HCT116 (cell line): ENCODE data around the gene SPDEF. TPM values are rescaled to one million over a fixed set of nuclear protein-coding genes. Genes with fewer than 3 reads are reported as not detected.

Experiments
- ATAC-seq: fragments of 200-7000 bp; cut with Tn5 transposase; 2 replicates; pipeline ENCODE4 v1.9.1; 2020; ENCODE audit warnings: mild to moderate bottlenecking, moderate library complexity
- BruUV-seq: library from RNA; stranded (reverse); fragments of 400-500 nt; replicated peaks from 2 replicates; lab custom pipeline; 2021; lab: Mats Ljungman, UMichigan
- CTCF ChIA-PET: fragments of 300-600 bp; sonication (Branson Sonifier 250); formaldehyde crosslinking; loops from one replicate; lab custom pipeline; 2021; ENCODE audit warnings: antibody characterized with exemption; lab: Charles Lee
- POLR2A ChIA-PET: fragments of 300-600, 350-600 bp; sonication (Branson Sonifier 250); formaldehyde crosslinking; loops from one replicate; lab custom pipeline; 2021; ENCODE audit warnings: antibody characterized with exemption; lab: Charles Lee
- RAD21 ChIA-PET, 2 experiments: fragments of 300-600 bp; sonication (Branson Sonifier 250); formaldehyde crosslinking; loops; one replicate each; lab custom pipeline; 2023; ENCODE audit warnings: low total read pairs in 2 of 2; ENCODE audit not compliant: uncharacterized antibody in 2 of 2, unreplicated experiment in 2 of 2, low non-redundant PET in 1 of 2; lab: Charles Lee
- DNase-seq: peaks from one replicate; pipeline ENCODE4 v3.0.0-alpha.2; 2010; ENCODE audit warnings: low read depth, low spot score
- H2AFZ ChIP-seq: fragments of 200-600 bp; shearing (Covaris generic), sonication (generic); 2 replicates; pipeline ENCODE4 v1.6.1; 2017; ENCODE audit warnings: low read depth, mixed run types, mixed read lengths, antibody characterized with exemption, low read length; ENCODE audit not compliant: poor library complexity, severe bottlenecking
- H3K27ac ChIP-seq: 2 replicates; pipeline ENCODE4 v1.5.1; 2012; ENCODE audit warnings: low read depth, low read length
- H3K27me3 ChIP-seq: fragments of 200-600 bp; sonication (generic); 2 replicates; pipeline ENCODE4 v1.6.1; 2016; ENCODE audit warnings: mixed run types, low read length, mixed read lengths; ENCODE audit not compliant: insufficient read depth
- H3K36me3 ChIP-seq, 2 experiments: fragments of 200-500 bp in 1 of 2; fragments of 200-600 bp in 1 of 2; sonication (Bioruptor generic) in 1 of 2; sonication (generic) in 1 of 2; 2 replicates each; pipeline versions ENCODE4 v1.5.1 to v1.6.1; 2014 to 2016; ENCODE audit warnings: low read length in 2 of 2, inconsistent platforms in 1 of 2, mixed read lengths in 1 of 2, mixed run types in 1 of 2; ENCODE audit not compliant: insufficient read depth in 2 of 2, control insufficient read depth in 1 of 2
- H3K4me1 ChIP-seq, 2 experiments: fragments of 200-600 bp in 1 of 2; sonication (generic) in 1 of 2; 2 replicates each; pipeline versions ENCODE4 v1.5.1 to v1.6.1; 2012 to 2017; ENCODE audit warnings: low read length in 2 of 2, inconsistent platforms in 1 of 2, mild to moderate bottlenecking in 1 of 2, mixed read lengths in 1 of 2, mixed run types in 1 of 2, moderate library complexity in 1 of 2; ENCODE audit not compliant: insufficient read depth in 2 of 2, control insufficient read depth in 1 of 2
- H3K4me2 ChIP-seq: fragments of 200-600 bp; sonication (generic); 2 replicates; pipeline ENCODE4 v1.6.1; 2017; ENCODE audit warnings: mixed run types, low read length, mixed read lengths
- H3K4me3 ChIP-seq, 2 experiments: fragments of 200-600 bp in 1 of 2; sonication (generic) in 1 of 2; replicated peaks in 1 of 2; 2 replicates each; pipeline ENCODE4 v1.5.1; 2011 to 2016; ENCODE audit warnings: low read length in 2 of 2, control low read depth in 1 of 2, low read depth in 1 of 2, mild to moderate bottlenecking in 1 of 2, mixed read lengths in 1 of 2, mixed run types in 1 of 2
- H3K79me2 ChIP-seq: fragments of 200-600 bp; sonication (generic); 2 replicates; pipeline ENCODE4 v1.6.1; 2017; ENCODE audit warnings: mild to moderate bottlenecking, mixed run types, low read length, moderate library complexity, mixed read lengths; ENCODE audit not compliant: insufficient read depth
- H3K9ac ChIP-seq: fragments of 200-600 bp; sonication (generic); 2 replicates; pipeline ENCODE4 v1.6.1; 2016; ENCODE audit warnings: low read length, mixed read lengths
- H3K9me2 ChIP-seq: fragments of 200-600 bp; sonication (generic), shearing (Covaris generic); 2 replicates; pipeline ENCODE4 v1.6.1; 2017; ENCODE audit warnings: mixed run types, mild to moderate bottlenecking, moderate library complexity; ENCODE audit not compliant: insufficient read depth
- H3K9me3 ChIP-seq, 2 experiments: fragments of 200-500 bp in 1 of 2; fragments of 200-600 bp in 1 of 2; sonication (Bioruptor generic) in 1 of 2; sonication (generic) in 1 of 2; 2 replicates each; pipeline ENCODE4 v1.6.1; 2014 to 2017; ENCODE audit warnings: low read length in 2 of 2, mixed read lengths in 2 of 2, inconsistent platforms in 1 of 2, low read depth in 1 of 2, mild to moderate bottlenecking in 1 of 2, mixed run types in 1 of 2, moderate library complexity in 1 of 2; ENCODE audit not compliant: control insufficient read depth in 1 of 2, insufficient read depth in 1 of 2
- H4K20me1 ChIP-seq: fragments of 200-600 bp; sonication (generic), shearing (Covaris generic); 2 replicates; pipeline ENCODE4 v1.6.1; 2017; ENCODE audit warnings: mixed run types, mild to moderate bottlenecking, moderate library complexity; ENCODE audit not compliant: insufficient read depth
- EGR1 ChIP-seq: IDR thresholded peaks from 2 replicates; pipeline ENCODE4 v1.6.1; 2012; ENCODE audit warnings: low read depth
- JUND ChIP-seq: IDR thresholded peaks from 2 replicates; pipeline ENCODE4 v1.6.1; 2012
- POLR2A ChIP-seq: IDR thresholded peaks from 2 replicates; pipeline ENCODE4 v1.7.0; 2011; ENCODE audit warnings: borderline replicate concordance; ENCODE audit not compliant: insufficient read depth, insufficient read length; ENCODE audit errors: extremely low read depth
- POLR2AphosphoS5 ChIP-seq: IDR thresholded peaks from 2 replicates; pipeline ENCODE4 v1.6.1; 2011; ENCODE audit warnings: mild to moderate bottlenecking, low read depth, low read length, moderate library complexity
- RAD21 ChIP-seq: IDR thresholded peaks from 2 replicates; pipeline ENCODE4 v1.6.1; 2012; ENCODE audit warnings: low read depth, mild to moderate bottlenecking
- SIN3A ChIP-seq: IDR thresholded peaks from 2 replicates; pipeline ENCODE4 v1.6.1; 2012; ENCODE audit warnings: low read depth
- SP1 ChIP-seq: IDR thresholded peaks from 2 replicates; pipeline ENCODE4 v1.6.1; 2012; ENCODE audit warnings: low read depth
- TCF7L2 ChIP-seq: IDR thresholded peaks from 2 replicates; pipeline ENCODE4 v1.7.0; 2011; ENCODE audit warnings: borderline replicate concordance, inconsistent platforms; ENCODE audit not compliant: insufficient read depth, insufficient read length; ENCODE audit errors: extremely low read depth
- ZFX ChIP-seq: fragments of 450-650 bp; IDR thresholded peaks from 2 replicates; pipeline ENCODE4 v1.6.1; 2017
- intact Hi-C: fragments of 100-400 bp; cut with micrococcal nuclease; formaldehyde crosslinking; loops from 2 replicates; pipeline ENCODE4 v1.10.0; 2022
- total RNA-seq: library from RNA; stranded (reverse); gene quantifications from one replicate; pipeline ENCODE4 v1.2.1, GENCODE V29; 2021; ENCODE audit not compliant: unreplicated experiment

The SPDEF gene
- total RNA-seq, 1 experiment from 2014 or later: 0.39 TPM

GRCh38 chr6:34565722-34566137 lies 9.6 kb upstream of the SPDEF start (continued):
- no peak for TF ChIP-seq TCF7L2

GRCh38 chr6:34564181-34564580 lies 8.1 kb upstream of the SPDEF start:
- Histone ChIP-seq H3K9me3 (no peaks in the 10 kb centered on the region), H2AFZ (no peak overlapping the region)
- no peak for DNase-seq
- TF ChIP-seq JUND (no peak), ZFX (no peak), SIN3A (no peak), EGR1 (no peak), SP1 (no peak)
- TF ChIP-seq, all 23 proteins: peak for 0
- intact Hi-C loops: no loop called here
- Histone ChIP-seq H3K4me3 (no peak overlapping the region), H3K27ac (no peak overlapping the region), H3K4me2 (no peak overlapping the region), H3K79me2 (no peaks in the 10 kb centered on the region), H4K20me1 (no peaks in the 10 kb centered on the region), H3K9me2 (no peaks in the 10 kb centered on the region), H3K27me3 (no peaks in the 10 kb centered on the region), H3K9ac (no peak overlapping the region), H3K4me1 (peaks cover 0 to 32% of the 10 kb centered on the region in 2 experiments; a peak in 2 of 4 replicates), H3K36me3 (no peaks in the 10 kb centered on the region)
- ChIA-PET POLR2A (no interaction called here), CTCF (no interaction called here), RAD21 (no interaction called here)
- BruUV-seq: no TSS peak
- ATAC-seq: no peak

- no peaks in the 10 kb centered on the region for H3K36me3 ChIP-seq
- CTCF ChIA-PET: no interaction called here
- intact Hi-C loops: no loop called here
These were observed 7.4 kb upstream of the SPDEF start for GRCh38 chr6:34563513-34563870.

More at GRCh38 chr6:34563513-34563870, 7.4 kb upstream of the SPDEF start:
- Histone ChIP-seq H3K9me3 (peaks cover 0 to 2% of the 10 kb centered on the region in 2 experiments; a peak in 1 of 4 replicates), H2AFZ (no peak overlapping the region), H3K4me1 (peaks cover 0 to 29% of the 10 kb centered on the region in 2 experiments; a peak in 2 of 4 replicates), H3K9ac (no peak overlapping the region), H3K9me2 (no peaks in the 10 kb centered on the region), H3K27ac (no peak overlapping the region), H3K4me3 (no peak overlapping the region), H3K79me2 (no peaks in the 10 kb centered on the region), H4K20me1 (no peaks in the 10 kb centered on the region), H3K27me3 (no peaks in the 10 kb centered on the region), H3K4me2 (no peak overlapping the region)
- TF ChIP-seq JUND (no peak), SP1 (no peak), RAD21 (no peak), POLR2AphosphoS5 (no peak), TCF7L2 (no peak), POLR2A (no peak), EGR1 (no peak)
- RAD21 ChIA-PET: no interaction called here
- DNase-seq (no peak), ATAC-seq (no peak)
- no TSS peak for BruUV-seq
- POLR2A ChIA-PET: no interaction called here
